Measurements from ENCODE around the gene OASL.

Gene OASL

GRCh38 chr12:121062391-121063045 lies 23.5 kb upstream of the OASL start:
- H2AK5ac ChIP-seq (ENCODE audit: low read length) = no peak overlapping the region
- WGBS (ENCODE audit: extremely low coverage, insufficient coverage, insufficient read length) = no CpG with 5 or more reads among the region's 11 CpGs
- no peak overlapping the region for H3K18ac ChIP-seq (ENCODE audit: low read length)
- H3K14ac ChIP-seq (ENCODE audit: low read length) = no peak overlapping the region
- no peak overlapping the region for H4K12ac ChIP-seq (ENCODE audit: low read depth, low read length)
- H3K27ac ChIP-seq (ENCODE audit: low read depth, low read length) = no peak overlapping the region
- H3K9me3 ChIP-seq (ENCODE audit: insufficient read depth, low read depth, low read length) = peaks cover 2% of the 10 kb centered on the region
- no peak overlapping the region for H3K9ac ChIP-seq (ENCODE audit: low read length)
- H3K4me1 ChIP-seq (ENCODE audit: control insufficient read depth in 1 of 2, insufficient read depth in 2 of 2, low read length in 2 of 2) = no peaks in the 10 kb centered on the region
- no peak overlapping the region for H3K4me3 ChIP-seq (ENCODE audit: low read depth, low read length)
- DNase-seq = no peak
- no peaks in the 10 kb centered on the region for H3K27me3 ChIP-seq (ENCODE audit: insufficient read depth, low read length)
- no peak overlapping the region for H2BK5ac ChIP-seq (ENCODE audit: low read depth, low read length, poor library complexity)
- no peak overlapping the region for H4K91ac ChIP-seq (ENCODE audit: low read depth, low read length)
- no peak overlapping the region for H4K8ac ChIP-seq (ENCODE audit: low read depth, low read length)
- H3K79me2 ChIP-seq (ENCODE audit: control insufficient read depth, insufficient read depth, low read length, poor library complexity) = no peaks in the 10 kb centered on the region
- no peak overlapping the region for H3K4ac ChIP-seq (ENCODE audit: low read depth, low read length)
- H3K4me2 ChIP-seq (ENCODE audit: low read length) = no peak overlapping the region
- no peaks in the 10 kb centered on the region for H3K36me3 ChIP-seq (ENCODE audit: control insufficient read depth in 1 of 2, insufficient read depth in 2 of 2, low read length in 2 of 2)
- H3K79me1 ChIP-seq (ENCODE audit: low read length) = no peaks in the 10 kb centered on the region
- no peak overlapping the region for H3K23ac ChIP-seq (ENCODE audit: low read length)
- no peak overlapping the region for H2BK120ac ChIP-seq (ENCODE audit: insufficient read depth, low read length, poor library complexity)
- no peak overlapping the region for H2AFZ ChIP-seq (ENCODE audit: insufficient read depth, low read length, poor library complexity)
- no peak overlapping the region for H2BK12ac ChIP-seq (ENCODE audit: low read length)

- peak in 1 of 2 donors; percentile 46 for DNase-seq
- Histone ChIP-seq H3K9ac (ENCODE audit: low read length) (no peak overlapping the region), H3K18ac (ENCODE audit: low read length) (no peak overlapping the region), H3K4me1 (ENCODE audit: control insufficient read depth in 1 of 2, insufficient read depth in 2 of 2, low read length in 2 of 2) (no peaks in the 10 kb centered on the region), H2BK120ac (ENCODE audit: insufficient read depth, low read length, poor library complexity) (no peak overlapping the region), H4K91ac (ENCODE audit: low read depth, low read length) (no peak overlapping the region), H3K79me2 (ENCODE audit: control insufficient read depth, insufficient read depth, low read length, poor library complexity) (no peaks in the 10 kb centered on the region), H2BK12ac (ENCODE audit: low read length) (no peak overlapping the region), H3K4ac (ENCODE audit: low read depth, low read length) (no peak overlapping the region), H4K8ac (ENCODE audit: low read depth, low read length) (no peak overlapping the region), H3K36me3 (ENCODE audit: control insufficient read depth in 1 of 2, insufficient read depth in 2 of 2, low read length in 2 of 2) (no peaks in the 10 kb centered on the region), H3K4me2 (ENCODE audit: low read length) (no peak overlapping the region), H3K4me3 (ENCODE audit: low read depth, low read length) (no peak overlapping the region), H3K9me3 (ENCODE audit: insufficient read depth, low read depth, low read length) (peaks cover 2% of the 10 kb centered on the region), H4K12ac (ENCODE audit: low read depth, low read length) (no peak overlapping the region), H3K79me1 (ENCODE audit: low read length) (no peaks in the 10 kb centered on the region), H2BK5ac (ENCODE audit: low read depth, low read length, poor library complexity) (no peak overlapping the region), H3K27ac (ENCODE audit: low read depth, low read length) (no peak overlapping the region), H3K23ac (ENCODE audit: low read length) (no peak overlapping the region), H3K14ac (ENCODE audit: low read length) (no peak overlapping the region), H3K27me3 (ENCODE audit: insufficient read depth, low read length) (no peaks in the 10 kb centered on the region), H2AK5ac (ENCODE audit: low read length) (no peak overlapping the region), H2AFZ (ENCODE audit: insufficient read depth, low read length, poor library complexity) (no peak overlapping the region)
- no CpG with 5 or more reads among the region's 2 CpGs for WGBS (ENCODE audit: extremely low coverage, insufficient coverage, insufficient read length)
These were observed 22.8 kb upstream of the OASL start for GRCh38 chr12:121061831-121062230.

GRCh38 chr12:121060149-121061001 lies 21.3 kb upstream of the OASL start:
- H2AK5ac ChIP-seq (ENCODE audit: low read length) = no peak overlapping the region
- H3K4me1 ChIP-seq (ENCODE audit: control insufficient read depth in 1 of 2, insufficient read depth in 2 of 2, low read length in 2 of 2) = no peaks in the 10 kb centered on the region
- H3K9ac ChIP-seq (ENCODE audit: low read length) = no peak overlapping the region
- no peak overlapping the region for H3K4me3 ChIP-seq (ENCODE audit: low read depth, low read length)
- no peak overlapping the region for H4K8ac ChIP-seq (ENCODE audit: low read depth, low read length)
- DNase-seq = peak; percentile 21 to 92
- H3K27me3 ChIP-seq (ENCODE audit: insufficient read depth, low read length) = no peaks in the 10 kb centered on the region
- H2AFZ ChIP-seq (ENCODE audit: insufficient read depth, low read length, poor library complexity) = no peak overlapping the region
- no peaks in the 10 kb centered on the region for H3K79me1 ChIP-seq (ENCODE audit: low read length)
- no peak overlapping the region for H4K91ac ChIP-seq (ENCODE audit: low read depth, low read length)
- no CpG with 5 or more reads among the region's 16 CpGs for WGBS (ENCODE audit: extremely low coverage, insufficient coverage, insufficient read length)
- H3K4me2 ChIP-seq (ENCODE audit: low read length) = no peak overlapping the region
- no peak overlapping the region for H3K23ac ChIP-seq (ENCODE audit: low read length)
- peaks cover 2% of the 10 kb centered on the region for H3K9me3 ChIP-seq (ENCODE audit: insufficient read depth, low read depth, low read length)
- H3K79me2 ChIP-seq (ENCODE audit: control insufficient read depth, insufficient read depth, low read length, poor library complexity) = no peaks in the 10 kb centered on the region
- no peak overlapping the region for H2BK5ac ChIP-seq (ENCODE audit: low read depth, low read length, poor library complexity)
- no peak overlapping the region for H2BK12ac ChIP-seq (ENCODE audit: low read length)
- no peak overlapping the region for H3K4ac ChIP-seq (ENCODE audit: low read depth, low read length)
- H3K27ac ChIP-seq (ENCODE audit: low read depth, low read length) = no peak overlapping the region
- no peak overlapping the region for H4K12ac ChIP-seq (ENCODE audit: low read depth, low read length)
- H3K36me3 ChIP-seq (ENCODE audit: control insufficient read depth in 1 of 2, insufficient read depth in 2 of 2, low read length in 2 of 2) = no peaks in the 10 kb centered on the region
- no peak overlapping the region for H3K18ac ChIP-seq (ENCODE audit: low read length)
- no peak overlapping the region for H3K14ac ChIP-seq (ENCODE audit: low read length)
- no peak overlapping the region for H2BK120ac ChIP-seq (ENCODE audit: insufficient read depth, low read length, poor library complexity)

GRCh38 chr12:121059031-121059898 lies 20.2 kb upstream of the OASL start:
- no peak overlapping the region for H4K8ac ChIP-seq (ENCODE audit: low read depth, low read length)
- H3K79me2 ChIP-seq (ENCODE audit: control insufficient read depth, insufficient read depth, low read length, poor library complexity) = no peaks in the 10 kb centered on the region
- no peaks in the 10 kb centered on the region for H3K27me3 ChIP-seq (ENCODE audit: insufficient read depth, low read length)
- no peak overlapping the region for H3K4ac ChIP-seq (ENCODE audit: low read depth, low read length)
- no peak overlapping the region for H3K4me2 ChIP-seq (ENCODE audit: low read length)
- no CpG with 5 or more reads among the region's 10 CpGs for WGBS (ENCODE audit: extremely low coverage, insufficient coverage, insufficient read length)
- H4K12ac ChIP-seq (ENCODE audit: low read depth, low read length) = no peak overlapping the region
- no peak for DNase-seq
- H2AFZ ChIP-seq (ENCODE audit: insufficient read depth, low read length, poor library complexity) = no peak overlapping the region
- no peak overlapping the region for H3K27ac ChIP-seq (ENCODE audit: low read depth, low read length)
- H3K9me3 ChIP-seq (ENCODE audit: insufficient read depth, low read depth, low read length) = peaks cover 2% of the 10 kb centered on the region
- H3K4me1 ChIP-seq (ENCODE audit: control insufficient read depth in 1 of 2, insufficient read depth in 2 of 2, low read length in 2 of 2) = no peaks in the 10 kb centered on the region
- H3K9ac ChIP-seq (ENCODE audit: low read length) = no peak overlapping the region
- H2BK12ac ChIP-seq (ENCODE audit: low read length) = no peak overlapping the region
- no peak overlapping the region for H2BK5ac ChIP-seq (ENCODE audit: low read depth, low read length, poor library complexity)
- no peak overlapping the region for H3K4me3 ChIP-seq (ENCODE audit: low read depth, low read length)
- no peak overlapping the region for H4K91ac ChIP-seq (ENCODE audit: low read depth, low read length)
- no peaks in the 10 kb centered on the region for H3K36me3 ChIP-seq (ENCODE audit: control insufficient read depth in 1 of 2, insufficient read depth in 2 of 2, low read length in 2 of 2)
- no peak overlapping the region for H3K23ac ChIP-seq (ENCODE audit: low read length)
- H2AK5ac ChIP-seq (ENCODE audit: low read length) = no peak overlapping the region
- H3K14ac ChIP-seq (ENCODE audit: low read length) = no peak overlapping the region
- H2BK120ac ChIP-seq (ENCODE audit: insufficient read depth, low read length, poor library complexity) = no peak overlapping the region
- no peak overlapping the region for H3K18ac ChIP-seq (ENCODE audit: low read length)
- no peaks in the 10 kb centered on the region for H3K79me1 ChIP-seq (ENCODE audit: low read length)

Measured in trophoblast cell (in vitro differentiated cells and primary cell).